Measurements from ENCODE around the gene PSMG2. TPM values are rescaled to one million over a fixed set of nuclear protein-coding genes. Genes with fewer than 3 reads are reported as not detected.

The PSMG2 gene
- total and polyA plus RNA-seq, 2 of the 4 experiments (the other 2 are of a cell fraction) = 34.4 to 59.5 TPM

- Histone ChIP-seq H3K56ac (ENCODE audit: extremely low read depth, insufficient read depth, low read length) (no peak overlapping the region), H3K4me3 (ENCODE audit: insufficient read depth, low read depth, low read length) (no peak overlapping the region), H3K14ac (replicated peaks; ENCODE audit: low read depth, low read length) (no peak overlapping the region), H3K27me3 (ENCODE audit: control insufficient read depth, insufficient read depth, low read length) (no peaks in the 10 kb centered on the region), H3K9me3 (ENCODE audit: control insufficient read depth, insufficient read depth, low read length) (no peaks in the 10 kb centered on the region), H2AK9ac (replicated peaks; ENCODE audit: low read depth, low read length, poor library complexity) (no peak overlapping the region), H2AK5ac (ENCODE audit: low read depth, low read length) (no peak overlapping the region), H2AFZ (replicated peaks; ENCODE audit: low read length, poor library complexity) (no peak overlapping the region), H2BK120ac (ENCODE audit: low read depth, low read length) (no peak overlapping the region), H2BK20ac (ENCODE audit: low read depth, low read length) (no peak overlapping the region), H3K4ac (ENCODE audit: low read depth, low read length) (no peak overlapping the region), H3K9ac (ENCODE audit: low read depth, low read length) (no peak overlapping the region; the same call in 1 of the 2 replicates), H3K23ac (ENCODE audit: low read depth, low read length) (no peak overlapping the region), H3K27ac (ENCODE audit: insufficient read depth, low read length) (no peak overlapping the region), H3K9me1 (ENCODE audit: insufficient read depth, low read length) (no peaks in the 10 kb centered on the region), H3K18ac (ENCODE audit: low read depth, low read length) (no peak overlapping the region), H4K20me1 (ENCODE audit: insufficient read depth, low read length) (no peaks in the 10 kb centered on the region), H3K36me3 (ENCODE audit: control insufficient read depth, insufficient read depth, low read length) (peaks cover 5% of the 10 kb centered on the region; the same call in 1 of the 2 replicates), H4K91ac (ENCODE audit: insufficient read depth, low read depth, low read length) (no peak overlapping the region), H2BK5ac (ENCODE audit: low read depth, low read length, poor library complexity, severe bottlenecking) (no peak overlapping the region), H4K5ac (ENCODE audit: low read depth, low read length) (no peak overlapping the region), H4K8ac (ENCODE audit: low read depth in 2 of 2, low read length in 2 of 2) (no peak overlapping the region), H2BK15ac (ENCODE audit: low read depth, low read length) (no peak overlapping the region), H3K4me2 (ENCODE audit: low read depth, low read length) (no peak overlapping the region), H3K79me1 (ENCODE audit: low read depth in 1 of 2, low read length in 2 of 2) (peaks cover 0 to 3% of the 10 kb centered on the region in 2 experiments; a peak in 1 of 4 replicates), H3K4me1 (ENCODE audit: control insufficient read depth, insufficient read depth, low read length) (0 out of 2 replicates have a peak, but pooled peaks cover 1% of the 10 kb centered on the region)
- dilution Hi-C loops (cut with HindIII; ENCODE audit: low sequenced_read_pairs, unreplicated experiment) = no loop called here
- ChIA-PET POLR2A (ENCODE audit: unreplicated experiment) (no interaction called here), CTCF (interaction anchor here (0.6 kb wide), 1 partner anchor 28 kb away, joined by 3 read pairs; no protein-coding TSS in a partner anchor)
- DNase-seq (no peak), ATAC-seq (ENCODE audit: low read depth) (no peak)
- no peak for TF ChIP-seq NFE2L2 (IDR thresholded peaks at IDR 0.05; ENCODE audit: low read depth, low read length)
- no peak for TF ChIP-seq CHD1 (IDR thresholded peaks at IDR 0.05; ENCODE audit: low read depth, low read length)
- TF ChIP-seq CTCF (conservative IDR thresholded peaks at IDR 0.05; ENCODE audit: low read depth, low read length) = no peak
- no peak for TF ChIP-seq POLR2A (IDR thresholded peaks at IDR 0.05; ENCODE audit: low read depth, low read length)
- no peak for TF ChIP-seq MXI1 (IDR thresholded peaks at IDR 0.05; ENCODE audit: borderline replicate concordance, low read depth, low read length)
- no peak for TF ChIP-seq BHLHE40 (IDR thresholded peaks at IDR 0.05; ENCODE audit: low read depth, low read length)
- TF ChIP-seq RFX5 (IDR thresholded peaks at IDR 0.05; ENCODE audit: low read depth, low read length) = no peak
- no peak for TF ChIP-seq MAZ (IDR thresholded peaks at IDR 0.05; ENCODE audit: borderline replicate concordance, low read depth, low read length)
- TF ChIP-seq RAD21 (IDR thresholded peaks at IDR 0.05; ENCODE audit: low read length) = no peak
- no peak for TF ChIP-seq FOS (IDR thresholded peaks at IDR 0.05; ENCODE audit: low read depth, low read length)
- no peak for TF ChIP-seq RCOR1 (IDR thresholded peaks at IDR 0.05; ENCODE audit: insufficient replicate concordance, low read length)
- no peak for TF ChIP-seq SMC3 (IDR thresholded peaks at IDR 0.05; ENCODE audit: low read depth, low read length)
- intact Hi-C loops (cut with micrococcal nuclease) = no loop called here
- no CpG with 5 or more reads among the region's 2 CpGs for WGBS, 2 experiments (ENCODE audit: extremely low coverage in 2 of 2, insufficient read length in 1 of 2)
- BruUV-seq (replicated peaks) = no TSS peak
- in situ Hi-C loops (cut with MboI; ENCODE audit: low sequenced_read_pairs) = no loop called here
Measured at GRCh38 chr18:12694032-12694431, 8.8 kb upstream of the PSMG2 start.

Measured in IMR-90 (cell line).